Measurements from ENCODE around the gene CIAO3.
"Not testable (repeated sequence)": the region's sequence is repeated elsewhere in the genome, so short reads cannot be mapped to it uniquely, and the experiment has no call there.

Gene CIAO3

DNA sequence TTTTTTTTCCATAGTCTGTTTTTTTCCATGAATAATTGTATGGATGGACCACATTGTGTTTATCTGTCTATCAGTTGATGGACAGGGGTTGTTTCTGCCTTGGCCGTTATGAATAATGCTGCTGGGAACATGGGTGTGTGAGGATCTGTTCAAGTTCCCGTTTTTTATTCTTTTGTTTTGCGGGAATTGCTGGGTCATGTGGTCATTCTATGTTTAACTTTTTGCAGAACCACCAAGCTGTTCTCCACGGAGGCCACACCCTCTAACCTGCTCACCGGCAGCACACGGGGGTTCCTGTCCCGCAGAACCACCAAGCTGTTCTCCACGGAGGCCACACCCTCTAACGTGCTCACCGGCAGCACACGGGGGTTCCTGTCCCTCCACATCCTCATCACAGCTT lies 13.9 kb upstream of the CIAO3 start:
- FAIRE-seq: no peak
- DNase-seq (ENCODE audit: insufficient read length): no peak
- TF ChIP-seq POLR2A (IDR thresholded peaks at IDR 0.05; ENCODE audit: low read depth, low read length) (no peak), POLR2AphosphoS5 (IDR thresholded peaks at IDR 0.05; ENCODE audit: low read depth, low read length) (no peak), TAF1 (IDR thresholded peaks at IDR 0.05; ENCODE audit: borderline replicate concordance, low read depth, low read length) (no peak)

DNA sequence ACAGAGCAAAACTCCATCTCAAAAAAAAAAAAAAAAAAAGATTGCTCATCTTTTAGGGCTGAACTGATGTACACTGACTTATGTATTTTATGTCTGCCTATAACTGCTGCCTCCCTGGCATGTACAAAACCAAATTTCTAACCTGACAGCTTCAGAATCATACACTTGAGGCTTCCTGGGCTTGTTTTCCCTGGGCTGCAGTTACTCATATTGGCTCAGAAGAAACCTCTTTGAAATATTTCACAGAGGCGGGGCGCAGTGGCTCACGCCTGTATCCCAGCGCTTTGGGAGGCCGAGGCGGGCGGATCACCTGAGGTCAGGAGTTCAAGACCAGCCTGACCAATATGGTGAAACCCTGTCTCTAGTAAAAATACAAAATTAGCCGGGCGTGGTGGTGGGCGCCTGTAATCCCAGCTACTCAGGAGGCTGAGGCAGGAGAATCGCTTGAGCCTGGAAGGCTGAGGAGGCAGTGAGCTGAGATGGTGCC lies 13.4 kb upstream of the CIAO3 start:
- not testable (repeated sequence) for FAIRE-seq; DNase-seq (ENCODE audit: insufficient read length)

DNA sequence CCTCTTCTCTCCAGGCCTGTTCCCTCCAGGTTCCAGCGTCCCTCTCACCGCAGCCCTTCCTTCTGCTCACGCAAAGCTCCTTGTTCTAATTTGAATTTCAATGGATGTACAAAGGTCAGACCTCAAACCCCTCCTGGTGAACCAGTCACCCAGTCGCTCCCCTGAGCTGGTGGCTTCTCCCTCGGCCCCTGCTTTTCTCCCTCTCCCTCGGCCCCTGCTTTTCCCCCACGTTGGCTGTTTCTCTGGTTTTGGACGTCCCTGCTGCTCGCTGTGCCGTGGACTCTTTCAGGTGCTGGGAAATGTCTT lies 11.2 kb upstream of the CIAO3 start:
- no peak for DNase-seq (ENCODE audit: insufficient read length)
- no peak for FAIRE-seq
- TF ChIP-seq POLR2A (IDR thresholded peaks at IDR 0.05; ENCODE audit: low read depth, low read length) (no peak), TAF1 (IDR thresholded peaks at IDR 0.05; ENCODE audit: borderline replicate concordance, low read depth, low read length) (no peak), POLR2AphosphoS5 (IDR thresholded peaks at IDR 0.05; ENCODE audit: low read depth, low read length) (no peak)

DNA sequence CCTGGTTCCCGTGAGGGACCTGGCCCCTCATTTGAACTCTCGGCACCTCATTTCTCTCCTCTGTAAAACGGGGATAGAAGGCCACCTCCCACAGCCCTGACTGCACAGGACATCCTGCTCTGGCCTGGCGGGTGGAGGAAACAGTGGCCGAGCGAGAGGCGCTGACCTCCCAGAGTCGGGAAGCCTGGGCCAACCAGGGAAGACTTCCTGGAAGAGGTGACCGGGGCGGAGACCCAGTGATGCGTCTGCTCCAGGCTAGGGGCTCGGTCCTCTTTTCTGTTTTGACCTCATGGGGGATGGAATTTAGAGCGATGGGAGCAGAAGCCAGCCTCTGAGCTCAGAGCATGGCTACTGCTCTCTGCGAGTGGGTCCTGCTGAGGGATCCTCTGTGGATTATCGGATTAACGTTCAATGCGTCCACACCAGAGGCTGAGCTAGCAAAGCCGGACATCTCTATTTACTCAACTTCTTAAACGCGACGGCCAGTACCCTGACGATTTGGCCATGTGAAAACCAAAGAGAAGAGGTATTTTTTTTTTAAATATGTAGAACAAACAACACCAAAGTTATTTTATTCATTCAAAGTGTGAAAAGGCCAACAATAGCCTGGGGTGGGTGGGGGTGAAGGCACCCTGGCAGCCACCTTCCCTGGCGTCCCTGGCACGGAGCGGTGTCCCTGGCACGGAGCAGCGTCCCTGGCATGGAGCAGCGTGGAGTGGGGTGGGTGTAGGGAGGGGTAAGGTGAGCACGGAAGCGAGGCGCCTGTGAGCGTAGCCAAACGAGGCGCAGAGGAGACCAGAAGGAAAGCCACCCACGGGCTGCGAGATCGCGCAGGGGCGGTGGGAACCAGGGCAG lies 10.6 kb upstream of the CIAO3 start:
- no peak for FAIRE-seq
- TF ChIP-seq POLR2A (IDR thresholded peaks at IDR 0.05; ENCODE audit: low read depth, low read length) (no peak), POLR2AphosphoS5 (IDR thresholded peaks at IDR 0.05; ENCODE audit: low read depth, low read length) (no peak), TAF1 (IDR thresholded peaks at IDR 0.05; ENCODE audit: borderline replicate concordance, low read depth, low read length) (no peak)
- DNase-seq (ENCODE audit: insufficient read length): no peak

DNA sequence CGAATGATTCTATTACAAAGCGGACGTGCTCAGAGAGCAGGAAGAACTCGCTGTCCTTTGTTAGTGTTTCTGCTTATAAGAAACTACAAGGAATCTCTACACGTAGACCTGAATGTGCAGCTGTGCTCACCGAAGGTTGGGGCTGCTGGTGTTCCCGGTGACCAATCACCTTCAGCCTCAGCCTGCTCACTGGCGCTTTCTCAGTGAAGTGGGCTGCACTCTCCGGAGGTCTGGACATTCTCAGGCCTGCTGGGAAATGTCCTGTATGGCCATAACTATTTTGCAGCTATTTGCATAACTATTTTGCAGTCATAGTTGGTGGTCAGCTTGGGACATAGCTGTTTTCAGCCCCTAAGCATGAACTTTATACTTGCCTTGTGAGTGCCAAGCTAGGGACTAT lies 9.7 kb upstream of the CIAO3 start:
- TF ChIP-seq POLR2A (IDR thresholded peaks at IDR 0.05; ENCODE audit: low read depth, low read length) (no peak), TAF1 (IDR thresholded peaks at IDR 0.05; ENCODE audit: borderline replicate concordance, low read depth, low read length) (no peak), POLR2AphosphoS5 (IDR thresholded peaks at IDR 0.05; ENCODE audit: low read depth, low read length) (no peak)
- no peak for DNase-seq (ENCODE audit: insufficient read length)
- FAIRE-seq: no peak

DNA sequence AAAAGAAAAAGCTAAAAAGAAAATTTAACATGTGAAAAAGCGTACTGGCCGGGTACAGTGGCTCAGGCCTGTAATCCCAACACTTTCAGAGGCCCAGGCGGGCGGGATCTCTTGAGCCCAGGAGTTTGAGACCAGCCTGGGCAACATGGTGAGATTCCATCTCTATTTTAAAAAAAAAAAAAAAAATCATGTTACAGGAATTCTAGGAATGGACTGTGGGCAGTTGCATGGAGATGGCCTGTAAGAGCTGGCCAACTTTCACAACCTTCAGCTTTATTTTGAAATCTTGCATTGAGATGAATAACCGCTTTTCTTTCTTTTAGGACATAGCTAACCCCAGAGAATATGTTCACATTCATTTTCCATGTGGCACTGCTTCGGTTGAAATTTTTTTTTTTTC lies 8.2 kb upstream of the CIAO3 start:
- TF ChIP-seq POLR2A (IDR thresholded peaks at IDR 0.05; ENCODE audit: low read depth, low read length) (no peak), TAF1 (IDR thresholded peaks at IDR 0.05; ENCODE audit: borderline replicate concordance, low read depth, low read length) (no peak), POLR2AphosphoS5 (IDR thresholded peaks at IDR 0.05; ENCODE audit: low read depth, low read length) (no peak)
- no peak for FAIRE-seq

DNA sequence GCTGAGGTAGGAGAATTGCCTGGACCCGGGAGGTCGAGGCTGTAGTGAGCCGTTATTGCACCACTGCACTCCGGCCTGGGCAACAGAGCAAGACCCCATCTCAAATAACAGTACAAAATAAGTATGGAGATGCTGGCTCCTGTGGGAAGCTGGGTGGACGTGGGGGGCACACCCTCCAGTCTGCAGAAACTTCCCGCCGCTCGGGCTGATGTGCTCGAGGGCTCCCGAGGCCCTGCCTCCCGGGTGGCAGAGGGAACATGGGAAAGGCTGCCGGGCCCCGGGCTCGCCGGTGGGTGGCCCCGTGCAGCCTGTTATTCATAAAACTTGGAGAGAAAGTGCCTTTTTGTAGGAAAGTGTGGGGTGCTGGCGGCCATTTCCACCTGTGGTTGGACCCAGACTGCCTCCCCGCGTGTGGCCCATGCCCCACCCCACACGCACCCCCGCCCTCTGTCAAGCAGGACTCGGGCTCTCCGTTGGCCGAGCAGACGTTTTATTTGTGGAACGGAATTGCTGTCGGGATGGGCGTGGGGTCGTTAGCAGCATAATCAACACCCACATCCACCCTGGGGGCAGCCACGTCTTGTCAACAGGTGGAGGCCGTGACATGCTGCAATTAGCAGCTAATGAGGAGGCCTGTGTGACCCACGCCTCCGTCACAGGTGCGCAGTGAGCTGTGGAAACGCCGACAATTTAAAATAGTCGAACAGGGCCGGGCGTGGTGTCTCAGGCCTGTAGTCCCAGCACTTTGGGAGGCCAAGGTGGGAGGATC lies 7.4 kb upstream of the CIAO3 start:
- TF ChIP-seq POLR2AphosphoS5 (IDR thresholded peaks at IDR 0.05; ENCODE audit: low read depth, low read length): no peak
- FAIRE-seq (no peak), DNase-seq (ENCODE audit: insufficient read length) (no peak)

More for the DNA sequence above, 8.2 kb upstream of the CIAO3 start:
- DNase-seq (ENCODE audit: insufficient read length): no peak

DNA sequence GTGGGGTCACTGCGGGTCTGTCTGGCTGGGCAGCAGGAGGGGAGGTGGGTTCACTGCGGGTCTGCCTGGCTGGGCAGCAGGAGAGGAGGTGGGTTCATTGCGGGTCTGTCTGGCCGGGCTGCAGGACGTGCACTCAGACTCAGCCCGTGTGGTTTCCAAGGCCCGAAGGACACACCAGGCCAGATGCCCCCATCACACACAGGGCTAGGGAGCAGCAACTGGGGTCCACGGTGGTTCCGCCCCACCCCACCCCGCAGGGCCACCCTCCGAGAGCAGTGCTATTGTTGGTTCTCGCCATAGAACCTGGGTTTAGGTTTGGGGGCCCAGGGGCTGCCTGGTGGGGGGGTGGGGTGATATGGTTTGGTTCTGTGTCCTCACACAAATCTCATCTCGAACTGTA lies 5.8 kb upstream of the CIAO3 start:
- no peak for FAIRE-seq
- TF ChIP-seq POLR2AphosphoS5 (IDR thresholded peaks at IDR 0.05; ENCODE audit: low read depth, low read length): no peak
- TF ChIP-seq TAF1 (IDR thresholded peaks at IDR 0.05; ENCODE audit: borderline replicate concordance, low read depth, low read length): no peak
- no peak for TF ChIP-seq POLR2A (IDR thresholded peaks at IDR 0.05; ENCODE audit: low read depth, low read length)
- DNase-seq (ENCODE audit: insufficient read length): no peak

DNA sequence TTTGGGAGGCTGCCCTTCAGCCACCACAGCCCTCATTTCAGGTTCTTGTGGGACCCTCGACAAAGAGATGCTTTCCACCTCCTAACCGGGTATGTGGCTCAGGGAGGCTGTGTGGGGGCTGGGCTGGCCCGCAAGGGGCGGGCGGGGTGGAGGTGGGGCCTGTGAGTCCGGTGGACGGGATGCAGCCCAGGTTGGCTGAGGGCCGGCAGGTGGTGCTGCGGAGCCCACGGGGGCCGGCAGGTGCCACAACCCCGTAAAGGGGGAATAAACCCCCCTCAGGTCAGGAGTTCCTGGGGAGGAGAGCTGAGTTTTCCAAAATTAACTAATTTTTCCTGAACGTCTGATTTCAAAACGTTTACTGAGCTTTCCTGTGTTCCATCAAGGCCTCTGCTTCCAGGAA lies 4.9 kb upstream of the CIAO3 start:
- DNase-seq (ENCODE audit: insufficient read length): peak; percentile 61
- no peak for FAIRE-seq

DNA sequence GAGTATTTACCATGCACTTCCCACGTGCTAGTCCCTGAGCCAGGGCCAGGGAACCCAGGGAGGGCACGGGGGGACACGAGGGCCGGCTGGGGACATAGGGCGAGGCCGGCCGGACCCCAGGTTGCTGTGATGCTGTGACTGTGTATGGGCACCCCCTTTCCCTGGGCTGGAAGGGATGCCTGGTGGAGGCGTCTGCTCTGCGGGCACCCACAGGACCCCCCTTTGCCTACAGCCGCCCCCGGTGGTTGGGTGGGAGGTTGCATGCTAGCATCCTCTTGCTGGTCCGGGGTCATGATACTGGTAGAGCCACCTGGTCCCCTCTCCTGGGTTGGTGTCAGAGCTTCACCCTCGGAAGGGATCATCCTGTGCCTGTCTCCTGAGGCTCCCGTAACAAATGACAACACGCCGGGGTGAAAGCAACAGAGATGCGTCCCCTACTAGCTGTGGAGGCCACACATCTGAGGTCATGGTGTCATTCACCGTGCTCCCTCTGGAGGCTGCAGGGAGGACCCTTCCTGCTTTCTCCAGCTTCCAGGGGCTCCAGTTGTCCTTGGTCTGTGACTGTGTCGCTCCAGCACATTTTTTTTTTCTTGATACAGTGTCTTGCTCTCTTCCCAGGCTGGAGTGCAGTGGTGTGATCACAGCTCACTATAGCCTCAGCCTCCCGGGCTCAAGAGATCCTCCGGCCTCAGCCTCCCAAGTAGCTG lies 3.1 kb upstream of the CIAO3 start:
- DNase-seq (ENCODE audit: insufficient read length) (no peak), FAIRE-seq (no peak)
- no peak for TF ChIP-seq POLR2A (IDR thresholded peaks at IDR 0.05; ENCODE audit: low read depth, low read length)
- TF ChIP-seq TAF1 (IDR thresholded peaks at IDR 0.05; ENCODE audit: borderline replicate concordance, low read depth, low read length): no peak
- TF ChIP-seq POLR2AphosphoS5 (IDR thresholded peaks at IDR 0.05; ENCODE audit: low read depth, low read length): no peak

More for the DNA sequence above, 4.9 kb upstream of the CIAO3 start:
- TF ChIP-seq TAF1 (IDR thresholded peaks at IDR 0.05; ENCODE audit: borderline replicate concordance, low read depth, low read length): no peak
- TF ChIP-seq POLR2AphosphoS5 (IDR thresholded peaks at IDR 0.05; ENCODE audit: low read depth, low read length): no peak
- no peak for TF ChIP-seq POLR2A (IDR thresholded peaks at IDR 0.05; ENCODE audit: low read depth, low read length)

DNA sequence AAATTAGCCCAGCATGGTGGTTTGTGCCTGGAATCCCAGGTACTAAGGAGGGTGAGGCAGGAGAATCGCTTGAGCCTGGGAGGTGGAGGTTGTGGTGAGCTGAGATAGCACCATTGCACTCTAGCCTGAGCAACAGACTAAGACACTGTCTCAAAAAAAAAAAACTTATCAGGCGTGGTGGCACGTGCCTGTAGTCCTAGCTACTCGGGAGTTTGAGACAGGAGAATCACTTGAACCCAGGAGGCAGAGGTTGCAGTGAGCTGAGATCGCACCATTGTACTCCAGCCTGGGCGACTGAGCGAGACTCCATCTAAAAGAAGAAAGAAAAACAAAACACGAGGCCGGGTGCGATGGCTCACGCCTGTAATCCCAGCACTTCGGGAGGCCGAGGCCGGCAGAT lies 2.1 kb upstream of the CIAO3 start:
- DNase-seq (ENCODE audit: insufficient read length); FAIRE-seq: not testable (repeated sequence)
